Bronchial epithelial cell (primary cell): Measurements from ENCODE around the gene LARP1. TPM values are rescaled to one million over a fixed set of nuclear protein-coding genes. Genes with fewer than 3 reads are reported as not detected.
"Not testable (repeated sequence)": the region's sequence is repeated elsewhere in the genome, so short reads cannot be mapped to it uniquely, and the experiment has no call there.

Experiments used
- DNase-seq: peaks from one replicate; pipeline ENCODE4 v3.0.0-alpha.2; 2010; ENCODE audit warnings: low read depth
- FAIRE-seq: peaks from 2 replicates; lab custom pipeline; 2011; peaks lifted over from hg19 to GRCh38; lab: Jason Lieb, UNC
- H3K27me3 ChIP-seq: 2 replicates; pipeline ENCODE4 v1.5.1; 2011; ENCODE audit warnings: low read length; ENCODE audit not compliant: control insufficient read depth, insufficient read depth
- H3K36me3 ChIP-seq: 2 replicates; pipeline ENCODE4 v1.5.1; 2011; ENCODE audit warnings: low read length; ENCODE audit not compliant: control insufficient read depth, insufficient read depth
- H3K4me3 ChIP-seq: 2 replicates; pipeline ENCODE4 v1.5.1; 2011; ENCODE audit warnings: mild to moderate bottlenecking, low read depth, low read length, control low read depth
- CTCF ChIP-seq: IDR thresholded peaks from 2 replicates; pipeline ENCODE4 v1.5.1; 2011; ENCODE audit warnings: mild to moderate bottlenecking, moderate library complexity, low read length, control low read depth, inconsistent platforms; ENCODE audit not compliant: insufficient read depth, severe bottlenecking
- total RNA-seq: library from RNA; depleted of rRNA; stranded (reverse); fragments of >200 nt; gene quantifications from 2 replicates; pipeline ENCODE4 v1.2.1, GENCODE V29; 2014

The LARP1 gene
- total RNA-seq, 1 donor from 2014 or later: 42.6 TPM

- no peak for TF ChIP-seq CTCF
- Histone ChIP-seq H3K36me3 (no peaks in the 10 kb centered on the region), H3K27me3 (no peaks in the 10 kb centered on the region), H3K4me3 (no peak overlapping the region)
- FAIRE-seq: no peak
- no peak for DNase-seq
These were observed 33.1 kb upstream of the LARP1 start for GRCh38 chr5:154722097-154722496.

GRCh38 chr5:154722936-154723335, 32.2 kb upstream of the LARP1 start:
- FAIRE-seq (no peak), DNase-seq (no peak)
- Histone ChIP-seq H3K36me3 (no peaks in the 10 kb centered on the region), H3K27me3 (no peaks in the 10 kb centered on the region), H3K4me3 (no peak overlapping the region)
- no peak for TF ChIP-seq CTCF

GRCh38 chr5:154723740-154724505, 31.3 kb upstream of the LARP1 start:
- no peak for FAIRE-seq
- Histone ChIP-seq H3K36me3 (no peaks in the 10 kb centered on the region), H3K4me3 (no peak overlapping the region), H3K27me3 (no peaks in the 10 kb centered on the region)
- peak; percentile 19 for DNase-seq
- TF ChIP-seq CTCF: no peak

GRCh38 chr5:154727361-154727760, 27.8 kb upstream of the LARP1 start:
- FAIRE-seq (no peak), DNase-seq (no peak)
- no peaks in the 10 kb centered on the region for H3K36me3 ChIP-seq
- H3K27me3 ChIP-seq: no peaks in the 10 kb centered on the region
- H3K4me3 ChIP-seq: no peak overlapping the region
- no peak for TF ChIP-seq CTCF

GRCh38 chr5:154728939-154729588, 26.1 kb upstream of the LARP1 start:
- TF ChIP-seq CTCF: no peak
- no peak for FAIRE-seq
- no peak for DNase-seq
- H3K36me3 ChIP-seq: no peaks in the 10 kb centered on the region
- H3K27me3 ChIP-seq: no peaks in the 10 kb centered on the region
- H3K4me3 ChIP-seq: no peak overlapping the region

- FAIRE-seq: no peak
- TF ChIP-seq CTCF: no peak
- no peaks in the 10 kb centered on the region for H3K36me3 ChIP-seq
- H3K4me3 ChIP-seq: no peak overlapping the region
- DNase-seq: no peak
- no peaks in the 10 kb centered on the region for H3K27me3 ChIP-seq
These were observed 25.6 kb upstream of the LARP1 start for GRCh38 chr5:154729613-154730012.

- H3K36me3 ChIP-seq, H3K4me3 ChIP-seq, DNase-seq, FAIRE-seq, H3K27me3 ChIP-seq: not testable (repeated sequence)
These were observed 24.4 kb upstream of the LARP1 start for GRCh38 chr5:154730761-154731160.
